ENCODE results near the gene AP3S1.
"Not testable (repeated sequence)": the region's sequence is repeated elsewhere in the genome, so short reads cannot be mapped to it uniquely, and the experiment has no call there.

The AP3S1 gene

GRCh38 chr5:115806986-115807653, 34.6 kb upstream of the AP3S1 start:
- TF ChIP-seq CTCF (IDR thresholded peaks at IDR 0.05; ENCODE audit: control insufficient read depth, extremely low read depth, insufficient read depth), result no peak
- no peak for DNase-seq (ENCODE audit: low read depth)
- H3K4me3 ChIP-seq (ENCODE audit: low read depth, low read length), result no peak overlapping the region

- H3K4me3 ChIP-seq (ENCODE audit: low read depth, low read length), result no peak overlapping the region
- no peak for DNase-seq (ENCODE audit: low read depth)
- TF ChIP-seq CTCF (IDR thresholded peaks at IDR 0.05; ENCODE audit: control insufficient read depth, extremely low read depth, insufficient read depth), result no peak
These were observed 34.1 kb upstream of the AP3S1 start for GRCh38 chr5:115807654-115808052.

- DNase-seq (ENCODE audit: low read depth); H3K4me3 ChIP-seq (ENCODE audit: low read depth, low read length): not testable (repeated sequence)
These were observed 33.7 kb upstream of the AP3S1 start for GRCh38 chr5:115808066-115808465.

- TF ChIP-seq CTCF (IDR thresholded peaks at IDR 0.05; ENCODE audit: control insufficient read depth, extremely low read depth, insufficient read depth), result no peak
- no peak for DNase-seq (ENCODE audit: low read depth)
- H3K4me3 ChIP-seq (ENCODE audit: low read depth, low read length), result no peak overlapping the region
These were observed 31.8 kb upstream of the AP3S1 start for GRCh38 chr5:115809946-115810345.

- no peak for DNase-seq (ENCODE audit: low read depth)
These were observed 31.0 kb upstream of the AP3S1 start for GRCh38 chr5:115810761-115811160.

GRCh38 chr5:115811406-115811805, 30.3 kb upstream of the AP3S1 start:
- no peak for TF ChIP-seq CTCF (IDR thresholded peaks at IDR 0.05; ENCODE audit: control insufficient read depth, extremely low read depth, insufficient read depth)
- no peak overlapping the region for H3K4me3 ChIP-seq (ENCODE audit: low read depth, low read length)
- no peak for DNase-seq (ENCODE audit: low read depth)

More at GRCh38 chr5:115810761-115811160, 31.0 kb upstream of the AP3S1 start:
- no peak overlapping the region for H3K4me3 ChIP-seq (ENCODE audit: low read depth, low read length)
- TF ChIP-seq CTCF (IDR thresholded peaks at IDR 0.05; ENCODE audit: control insufficient read depth, extremely low read depth, insufficient read depth), result no peak

- DNase-seq (ENCODE audit: low read depth), result no peak
- no peak overlapping the region for H3K4me3 ChIP-seq (ENCODE audit: low read depth, low read length)
- TF ChIP-seq CTCF (IDR thresholded peaks at IDR 0.05; ENCODE audit: control insufficient read depth, extremely low read depth, insufficient read depth), result no peak
These were observed 29.4 kb upstream of the AP3S1 start for GRCh38 chr5:115812372-115812771.
